ENCODE data around the gene NPL. TPM values are rescaled to one million over a fixed set of nuclear protein-coding genes. Genes with fewer than 3 reads are reported as not detected.

The NPL gene
- total RNA-seq, 1 experiment from 2014 or later, result 2.4 TPM

DNA sequence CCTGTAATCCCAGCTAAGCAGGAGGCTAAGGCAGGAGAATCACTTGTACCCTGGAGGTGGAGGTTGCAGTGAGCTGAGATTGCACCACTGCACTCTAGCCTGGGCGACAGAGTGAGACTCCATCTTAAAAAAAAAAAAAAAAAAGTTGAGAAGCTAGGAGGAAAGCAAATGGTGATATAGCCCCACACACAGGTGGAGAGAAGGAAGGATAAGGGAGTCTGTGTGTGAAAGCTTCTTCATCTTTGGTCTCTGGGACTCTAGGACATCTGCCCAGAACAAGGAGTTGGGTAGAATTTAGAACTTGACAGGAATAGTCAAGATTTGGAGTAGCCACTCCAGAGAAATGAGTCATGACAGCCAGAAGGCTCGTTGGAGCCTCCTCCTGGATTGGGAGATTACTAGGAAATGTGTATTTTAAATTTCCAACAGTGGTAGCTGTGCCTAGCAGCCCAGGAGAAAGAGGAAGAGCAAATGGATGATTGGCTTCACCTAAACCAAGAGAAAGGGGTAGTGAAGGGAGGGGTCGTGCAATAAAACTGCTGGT, 19.9 kb downstream of the NPL start:
- Mint-ChIP-seq H3K27me3 (ENCODE audit: low read depth) (no peaks in the 10 kb centered on the region; the same call in 1 of the 2 replicates), H3K36me3 (ENCODE audit: insufficient read depth in 1 of 3, low read depth in 3 of 3) (no peaks in the 10 kb centered on the region), H3K9me3 (no peaks in the 10 kb centered on the region), H3K4me3 (no peak overlapping the region), H3K27ac (no peak overlapping the region), H3K4me1 (peaks cover 6 to 14% of the 10 kb centered on the region in 2 experiments)
- Histone ChIP-seq H4K91ac (ENCODE audit: insufficient read length, low read depth, low read length) (no peak overlapping the region), H3K79me2 (ENCODE audit: insufficient read depth, low read length) (no peaks in the 10 kb centered on the region), H2BK20ac (ENCODE audit: low read depth, low read length, poor library complexity, severe bottlenecking) (no peak overlapping the region), H2BK12ac (ENCODE audit: insufficient read length, low read depth, low read length) (no peak overlapping the region), H3K56ac (ENCODE audit: insufficient read length, low read depth, low read length) (no peak overlapping the region), H3K4ac (ENCODE audit: low read depth, low read length) (no peak overlapping the region), H2AK5ac (ENCODE audit: insufficient read length, low read length) (no peak overlapping the region), H2BK120ac (ENCODE audit: low read depth, low read length, poor library complexity, severe bottlenecking) (no peak overlapping the region), H3K23ac (ENCODE audit: insufficient read length, low read depth, low read length) (no peak overlapping the region), H2BK15ac (ENCODE audit: low read depth, low read length) (no peak overlapping the region), H3K27me3 (ENCODE audit: insufficient read depth, low read length) (no peaks in the 10 kb centered on the region), H3K79me1 (ENCODE audit: insufficient read depth, low read depth, low read length, poor library complexity, severe bottlenecking) (no peaks in the 10 kb centered on the region), H3K4me2 (ENCODE audit: insufficient read depth, insufficient read length, low read length) (no peak overlapping the region), H4K5ac (ENCODE audit: insufficient read length, low read depth, low read length) (no peak overlapping the region), H3T11ph (ENCODE audit: low read length) (no peak overlapping the region), H3K4me1 (ENCODE audit: insufficient read depth, low read length) (no peaks in the 10 kb centered on the region), H3K18ac (ENCODE audit: insufficient read length, low read depth, low read length) (no peak overlapping the region), H4K20me1 (ENCODE audit: control insufficient read depth, insufficient read depth, insufficient read length) (no peaks in the 10 kb centered on the region), H3K9me3 (ENCODE audit: control insufficient read depth, low read depth, low read length) (no peaks in the 10 kb centered on the region), H4K8ac (replicated peaks; ENCODE audit: insufficient read length, low read depth, low read length) (no peak overlapping the region), H2BK5ac (ENCODE audit: insufficient read length, low read length) (no peak overlapping the region), H3K23me2 (ENCODE audit: insufficient read length, low read depth, low read length, poor library complexity, severe bottlenecking) (no peaks in the 10 kb centered on the region), H2AFZ (ENCODE audit: low read length) (no peak overlapping the region), H3K27ac (ENCODE audit: insufficient read length, low read depth, low read length) (no peak overlapping the region), H3K9ac (ENCODE audit: extremely low read depth, insufficient read length, low read length) (no peak overlapping the region), H3K14ac (ENCODE audit: insufficient read depth, low read length) (no peak overlapping the region)
- TF ChIP-seq, protein P1, sequence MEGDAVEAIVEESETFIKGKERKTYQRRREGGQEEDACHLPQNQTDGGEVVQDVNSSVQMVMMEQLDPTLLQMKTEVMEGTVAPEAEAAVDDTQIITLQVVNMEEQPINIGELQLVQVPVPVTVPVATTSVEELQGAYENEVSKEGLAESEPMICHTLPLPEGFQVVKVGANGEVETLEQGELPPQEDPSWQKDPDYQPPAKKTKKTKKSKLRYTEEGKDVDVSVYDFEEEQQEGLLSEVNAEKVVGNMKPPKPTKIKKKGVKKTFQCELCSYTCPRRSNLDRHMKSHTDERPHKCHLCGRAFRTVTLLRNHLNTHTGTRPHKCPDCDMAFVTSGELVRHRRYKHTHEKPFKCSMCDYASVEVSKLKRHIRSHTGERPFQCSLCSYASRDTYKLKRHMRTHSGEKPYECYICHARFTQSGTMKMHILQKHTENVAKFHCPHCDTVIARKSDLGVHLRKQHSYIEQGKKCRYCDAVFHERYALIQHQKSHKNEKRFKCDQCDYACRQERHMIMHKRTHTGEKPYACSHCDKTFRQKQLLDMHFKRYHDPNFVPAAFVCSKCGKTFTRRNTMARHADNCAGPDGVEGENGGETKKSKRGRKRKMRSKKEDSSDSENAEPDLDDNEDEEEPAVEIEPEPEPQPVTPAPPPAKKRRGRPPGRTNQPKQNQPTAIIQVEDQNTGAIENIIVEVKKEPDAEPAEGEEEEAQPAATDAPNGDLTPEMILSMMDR (conservative IDR thresholded peaks at IDR 0.05), result no peak
- WGBS (ENCODE audit: extremely low coverage, insufficient read length, low lambda C conversion rate), result no CpG with 5 or more reads among the region's 3 CpGs
- no peak for DNase-seq
